PFSK-1 (cell line): ENCODE data around the gene RABGAP1.

Source experiments
- FOXP2 ChIP-seq: optimal IDR thresholded peaks from 2 replicates; pipeline ENCODE3; 2011; ENCODE audit warnings: borderline replicate concordance, control low read depth, inconsistent platforms; ENCODE audit not compliant: insufficient read depth; ENCODE audit errors: extremely low read length, extremely low read depth
- POLR2AphosphoS5 ChIP-seq: IDR thresholded peaks from 2 replicates; pipeline ENCODE4 v1.6.1; 2012; ENCODE audit warnings: low read depth, mild to moderate bottlenecking, control low read depth, low read length, moderate library complexity
- SIN3A ChIP-seq: IDR thresholded peaks from 2 replicates; pipeline ENCODE4 v1.6.1; 2012; ENCODE audit warnings: mild to moderate bottlenecking, low read length, moderate library complexity, borderline replicate concordance; ENCODE audit not compliant: insufficient read depth
- TAF1 ChIP-seq: IDR thresholded peaks from 2 replicates; pipeline ENCODE4 v1.6.1; 2012; ENCODE audit warnings: low read length, control low read depth, borderline replicate concordance; ENCODE audit not compliant: insufficient read depth
- TF ChIP-seq, protein P1 (sequence below), 2 experiments: IDR thresholded peaks; 2 replicates each; pipeline versions ENCODE4 v1.6.1 to v1.8.0; 2011 to 2012; ENCODE audit warnings: low read depth in 2 of 2, low read length in 2 of 2, control low read depth in 1 of 2, inconsistent platforms in 1 of 2, mild to moderate bottlenecking in 1 of 2, moderate library complexity in 1 of 2; ENCODE audit not compliant: insufficient read depth in 1 of 2

The RABGAP1 gene

DNA sequence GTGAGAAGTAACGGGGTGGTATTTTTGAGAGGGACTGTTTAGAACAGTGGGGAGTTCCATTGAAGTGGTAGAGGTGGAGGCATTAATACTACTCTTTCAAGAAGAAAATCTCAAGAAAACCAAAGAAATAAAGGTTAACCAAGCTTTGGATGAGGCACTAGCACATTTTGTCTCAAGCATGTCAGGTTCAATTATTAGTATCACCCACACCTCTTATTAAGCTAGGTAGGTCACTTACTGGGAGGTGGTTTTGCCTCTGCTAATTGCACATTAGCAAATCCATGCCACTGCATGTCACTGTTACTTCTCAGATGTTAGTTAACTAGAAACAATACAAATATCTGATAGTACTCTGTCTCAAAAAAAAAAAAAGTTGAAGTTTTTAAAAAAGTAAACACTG lies 10.2 kb downstream of the RABGAP1 start:
- TF ChIP-seq, protein P1, sequence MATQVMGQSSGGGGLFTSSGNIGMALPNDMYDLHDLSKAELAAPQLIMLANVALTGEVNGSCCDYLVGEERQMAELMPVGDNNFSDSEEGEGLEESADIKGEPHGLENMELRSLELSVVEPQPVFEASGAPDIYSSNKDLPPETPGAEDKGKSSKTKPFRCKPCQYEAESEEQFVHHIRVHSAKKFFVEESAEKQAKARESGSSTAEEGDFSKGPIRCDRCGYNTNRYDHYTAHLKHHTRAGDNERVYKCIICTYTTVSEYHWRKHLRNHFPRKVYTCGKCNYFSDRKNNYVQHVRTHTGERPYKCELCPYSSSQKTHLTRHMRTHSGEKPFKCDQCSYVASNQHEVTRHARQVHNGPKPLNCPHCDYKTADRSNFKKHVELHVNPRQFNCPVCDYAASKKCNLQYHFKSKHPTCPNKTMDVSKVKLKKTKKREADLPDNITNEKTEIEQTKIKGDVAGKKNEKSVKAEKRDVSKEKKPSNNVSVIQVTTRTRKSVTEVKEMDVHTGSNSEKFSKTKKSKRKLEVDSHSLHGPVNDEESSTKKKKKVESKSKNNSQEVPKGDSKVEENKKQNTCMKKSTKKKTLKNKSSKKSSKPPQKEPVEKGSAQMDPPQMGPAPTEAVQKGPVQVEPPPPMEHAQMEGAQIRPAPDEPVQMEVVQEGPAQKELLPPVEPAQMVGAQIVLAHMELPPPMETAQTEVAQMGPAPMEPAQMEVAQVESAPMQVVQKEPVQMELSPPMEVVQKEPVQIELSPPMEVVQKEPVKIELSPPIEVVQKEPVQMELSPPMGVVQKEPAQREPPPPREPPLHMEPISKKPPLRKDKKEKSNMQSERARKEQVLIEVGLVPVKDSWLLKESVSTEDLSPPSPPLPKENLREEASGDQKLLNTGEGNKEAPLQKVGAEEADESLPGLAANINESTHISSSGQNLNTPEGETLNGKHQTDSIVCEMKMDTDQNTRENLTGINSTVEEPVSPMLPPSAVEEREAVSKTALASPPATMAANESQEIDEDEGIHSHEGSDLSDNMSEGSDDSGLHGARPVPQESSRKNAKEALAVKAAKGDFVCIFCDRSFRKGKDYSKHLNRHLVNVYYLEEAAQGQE (IDR thresholded peaks at IDR 0.05; ENCODE audit: insufficient read depth in 1 of 2, low read depth in 2 of 2, low read length in 2 of 2): no peak
- TF ChIP-seq SIN3A (no peak), TAF1 (no peak), FOXP2 (no peak), POLR2AphosphoS5 (no peak)

DNA sequence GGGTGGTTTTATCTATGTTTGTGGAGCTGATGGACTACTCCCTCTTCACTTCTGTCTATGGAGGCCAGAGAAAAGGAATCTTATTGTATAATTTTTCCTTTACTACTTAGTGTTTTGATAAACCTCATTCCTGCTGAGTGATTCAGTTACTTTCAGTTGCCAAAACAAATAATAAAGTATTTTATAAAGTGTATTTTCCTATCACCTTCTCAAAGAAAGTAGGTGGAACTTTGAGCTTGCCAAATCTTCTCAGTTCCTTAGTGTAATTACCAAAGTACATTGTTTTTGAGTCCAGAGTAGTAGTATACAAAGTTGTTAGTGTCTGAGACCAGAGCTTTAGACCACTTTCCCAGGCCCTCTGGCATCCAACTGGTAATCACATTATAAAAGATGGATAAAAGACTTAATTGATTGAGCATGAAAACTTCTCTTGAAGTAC lies 13.5 kb downstream of the RABGAP1 start:
- TF ChIP-seq SIN3A (no peak), TAF1 (no peak), POLR2AphosphoS5 (no peak)
- TF ChIP-seq, protein P1 (IDR thresholded peaks at IDR 0.05; ENCODE audit: insufficient read depth in 1 of 2, low read depth in 2 of 2, low read length in 2 of 2): no peak

DNA sequence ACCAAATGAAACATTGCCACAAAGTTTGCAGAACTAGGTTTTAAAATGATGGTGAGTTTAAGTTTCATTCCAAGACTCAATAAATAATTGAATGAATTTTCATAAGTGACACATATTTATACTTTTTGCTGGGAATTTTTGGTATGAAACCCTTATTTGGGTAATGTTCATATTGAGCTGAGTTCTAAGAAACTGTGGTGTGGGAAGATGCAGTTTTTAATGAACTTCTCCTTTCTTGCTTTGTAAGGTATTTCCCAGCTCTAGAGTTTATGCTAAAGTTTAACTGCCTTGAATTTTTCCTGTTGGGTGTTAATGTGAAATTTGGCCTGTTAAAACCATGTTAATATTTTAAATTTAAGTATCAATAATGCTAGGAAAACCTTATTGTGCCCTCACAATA lies 15.1 kb downstream of the RABGAP1 start:
- TF ChIP-seq, protein P1 (IDR thresholded peaks at IDR 0.05; ENCODE audit: insufficient read depth in 1 of 2, low read depth in 2 of 2, low read length in 2 of 2): no peak

DNA sequence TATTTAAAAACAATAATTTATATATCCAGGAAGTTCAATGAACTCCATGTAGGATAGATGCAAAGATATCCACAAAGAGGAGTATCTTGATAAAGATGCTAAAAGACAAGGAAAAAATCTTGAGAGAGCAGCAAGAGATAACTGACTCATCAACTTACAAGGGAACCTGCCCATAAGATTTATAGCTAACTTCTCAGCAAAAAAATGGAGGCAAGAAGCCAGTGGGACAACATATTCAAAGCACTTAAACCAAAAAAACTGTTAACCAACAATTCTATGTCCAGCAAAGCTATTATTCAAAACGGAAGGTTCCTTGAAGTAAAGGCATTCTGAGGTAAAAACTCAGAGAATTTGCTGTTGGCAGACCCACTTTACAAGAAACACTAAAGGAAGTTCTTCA lies 20.3 kb downstream of the RABGAP1 start:
- TF ChIP-seq TAF1 (no peak), FOXP2 (no peak), SIN3A (no peak), POLR2AphosphoS5 (no peak)
- TF ChIP-seq, protein P1 (IDR thresholded peaks at IDR 0.05; ENCODE audit: insufficient read depth in 1 of 2, low read depth in 2 of 2, low read length in 2 of 2): no peak

DNA sequence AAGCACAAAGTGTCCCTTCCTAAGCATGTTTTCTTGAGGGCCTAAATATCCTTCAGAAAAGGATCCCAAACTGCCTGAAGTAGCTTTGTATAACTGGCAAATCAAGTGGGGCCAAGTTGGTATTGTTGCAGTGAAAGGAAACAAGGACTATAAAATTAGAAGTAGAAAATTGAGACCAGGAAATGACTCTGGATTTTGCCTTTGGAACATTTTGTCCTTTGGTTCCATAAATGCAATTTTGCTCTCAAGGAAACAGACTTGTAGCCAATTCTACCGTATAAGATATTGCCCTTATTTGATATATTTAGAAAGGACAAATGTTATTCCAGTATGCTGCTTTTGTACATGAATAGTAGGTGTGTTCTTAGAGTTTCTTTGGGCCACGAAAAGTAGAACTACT lies 34.4 kb downstream of the RABGAP1 start:
- TF ChIP-seq SIN3A: no peak
- no peak for TF ChIP-seq TAF1
- TF ChIP-seq, protein P1 (IDR thresholded peaks at IDR 0.05; ENCODE audit: insufficient read depth in 1 of 2, low read depth in 2 of 2, low read length in 2 of 2): no peak
- TF ChIP-seq FOXP2: no peak
- no peak for TF ChIP-seq POLR2AphosphoS5
